ENCODE results near the gene GLIS1. TPM values are rescaled to one million over a fixed set of nuclear protein-coding genes. Genes with fewer than 3 reads are reported as not detected.

GLIS1 gene
- total and polyA plus RNA-seq, 2 donors (not counting 3 experiments of a cell fraction or from before 2014, with no cell fraction given), result not detected

DNA sequence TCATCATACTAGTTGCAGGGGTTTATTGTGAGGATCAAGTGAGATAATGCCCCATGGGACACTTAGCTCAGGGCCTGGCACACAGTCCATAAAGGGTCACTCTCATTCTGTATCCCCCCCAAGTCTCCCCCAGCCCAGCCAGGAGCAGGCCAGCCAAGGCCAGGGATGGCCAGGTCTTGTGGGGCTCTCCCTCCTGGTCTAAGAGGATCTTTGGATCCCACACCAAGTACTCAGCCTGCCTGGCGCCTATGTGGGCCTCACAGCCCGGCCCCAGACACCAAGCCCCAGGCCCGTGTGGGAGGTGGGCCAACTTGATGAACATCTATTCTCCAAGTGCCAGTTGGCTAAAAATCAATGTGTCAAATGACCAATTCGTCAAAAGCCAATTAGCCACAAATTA is 117.8 kb downstream of the GLIS1 start:
- FAIRE-seq (no peak), DNase-seq (ENCODE audit: low read depth, low spot score) (no peak)
- Histone ChIP-seq H3K4me1 (ENCODE audit: control insufficient read depth, extremely low read depth, insufficient read depth, low read length) (no peaks in the 10 kb centered on the region), H3K79me2 (ENCODE audit: control insufficient read depth, insufficient read depth, low read length) (no peaks in the 10 kb centered on the region), H3K27me3 (ENCODE audit: control insufficient read depth in 2 of 2, insufficient read depth in 2 of 2, low read length in 2 of 2) (peaks cover 0 to 16% of the 10 kb centered on the region in 2 experiments), H3K4me2 (ENCODE audit: insufficient read depth, low read length) (no peak overlapping the region), H3K9ac (replicated peaks; ENCODE audit: extremely low read depth, insufficient read depth, low read length) (no peak overlapping the region), H4K20me1 (replicated peaks; ENCODE audit: control insufficient read depth, extremely low read depth, insufficient read depth, low read length) (no peaks in the 10 kb centered on the region), H2AFZ (ENCODE audit: low read depth, low read length) (no peak overlapping the region), H3K9me3 (replicated peaks; ENCODE audit: control insufficient read depth, insufficient read depth, low read length) (no peaks in the 10 kb centered on the region), H3K9me1 (replicated peaks; ENCODE audit: control insufficient read depth, extremely low read depth, insufficient read depth, low read length) (no peaks in the 10 kb centered on the region), H3K27ac (ENCODE audit: insufficient read depth, low read depth, low read length) (no peak overlapping the region), H3K4me3 (replicated peaks in 1 of 3; ENCODE audit: insufficient read depth in 1 of 3, low read depth in 1 of 3, low read length in 3 of 3) (no peak overlapping the region), H3K36me3 (ENCODE audit: control insufficient read depth in 2 of 2, extremely low read depth in 1 of 2, insufficient read depth in 2 of 2, low read length in 2 of 2) (no peaks in the 10 kb centered on the region)
- TF ChIP-seq, protein P1, sequence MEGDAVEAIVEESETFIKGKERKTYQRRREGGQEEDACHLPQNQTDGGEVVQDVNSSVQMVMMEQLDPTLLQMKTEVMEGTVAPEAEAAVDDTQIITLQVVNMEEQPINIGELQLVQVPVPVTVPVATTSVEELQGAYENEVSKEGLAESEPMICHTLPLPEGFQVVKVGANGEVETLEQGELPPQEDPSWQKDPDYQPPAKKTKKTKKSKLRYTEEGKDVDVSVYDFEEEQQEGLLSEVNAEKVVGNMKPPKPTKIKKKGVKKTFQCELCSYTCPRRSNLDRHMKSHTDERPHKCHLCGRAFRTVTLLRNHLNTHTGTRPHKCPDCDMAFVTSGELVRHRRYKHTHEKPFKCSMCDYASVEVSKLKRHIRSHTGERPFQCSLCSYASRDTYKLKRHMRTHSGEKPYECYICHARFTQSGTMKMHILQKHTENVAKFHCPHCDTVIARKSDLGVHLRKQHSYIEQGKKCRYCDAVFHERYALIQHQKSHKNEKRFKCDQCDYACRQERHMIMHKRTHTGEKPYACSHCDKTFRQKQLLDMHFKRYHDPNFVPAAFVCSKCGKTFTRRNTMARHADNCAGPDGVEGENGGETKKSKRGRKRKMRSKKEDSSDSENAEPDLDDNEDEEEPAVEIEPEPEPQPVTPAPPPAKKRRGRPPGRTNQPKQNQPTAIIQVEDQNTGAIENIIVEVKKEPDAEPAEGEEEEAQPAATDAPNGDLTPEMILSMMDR (IDR thresholded peaks at IDR 0.05; ENCODE audit: extremely low read depth in 1 of 2, insufficient read depth in 1 of 2, low read depth in 1 of 2, low read length in 2 of 2), result no peak
- no peak for TF ChIP-seq MYC (IDR thresholded peaks at IDR 0.05; ENCODE audit: low read depth, low read length)
- TF ChIP-seq GATA2 (IDR thresholded peaks at IDR 0.05; ENCODE audit: insufficient read depth, insufficient read length, low read depth, low read length), result no peak
- TF ChIP-seq FOS (IDR thresholded peaks at IDR 0.05; ENCODE audit: borderline replicate concordance, insufficient read depth, low read length), result no peak
- TF ChIP-seq POLR2A (IDR thresholded peaks at IDR 0.05; ENCODE audit: low read depth, low read length), result no peak
- TF ChIP-seq, protein P2, sequence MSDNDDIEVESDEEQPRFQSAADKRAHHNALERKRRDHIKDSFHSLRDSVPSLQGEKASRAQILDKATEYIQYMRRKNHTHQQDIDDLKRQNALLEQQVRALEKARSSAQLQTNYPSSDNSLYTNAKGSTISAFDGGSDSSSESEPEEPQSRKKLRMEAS (IDR thresholded peaks at IDR 0.05; ENCODE audit: insufficient read depth, insufficient read length), result no peak
- TF ChIP-seq JUN (IDR thresholded peaks at IDR 0.05; ENCODE audit: borderline replicate concordance, insufficient read depth, insufficient read length, low read depth), result no peak
- no peak for TF ChIP-seq POLR2AphosphoS5 (IDR thresholded peaks at IDR 0.05; ENCODE audit: insufficient read depth, low read depth, low read length)
- TF ChIP-seq EZH2 (IDR thresholded peaks at IDR 0.05; ENCODE audit: borderline replicate concordance, low read depth, low read length, severe bottlenecking), result no peak
- POLR2A ChIA-PET, result no interaction called here
- intact Hi-C loops (cut with micrococcal nuclease), result no loop called here
- no TSS peak for BruUV-seq (replicated peaks)
- CTCF ChIA-PET, result no interaction called here
- dilution Hi-C loops (cut with MboI; ENCODE audit: extremely low pct_ligation_motif_present, low sequenced_read_pairs), result no loop called here
